HTERT RPE-1 (cell line): ENCODE data around the gene ATG101.
"Not testable (repeated sequence)": the region's sequence is repeated elsewhere in the genome, so short reads cannot be mapped to it uniquely, and the experiment has no call there.

Experiments used
- in situ Hi-C: fragments of 300-500 bp; cut with MboI; formaldehyde crosslinking; loops from 4 replicates; pipeline ENCODE4 v1.14.3; 2020; ENCODE audit warnings: low sequenced_read_pairs

ATG101 gene

GRCh38 chr12:52096332-52097044 is 26.7 kb downstream of the ATG101 start:
- in situ Hi-C loops, result no loop called here

GRCh38 chr12:52097045-52097666 is 27.4 kb downstream of the ATG101 start:
- in situ Hi-C loops, result no loop called here

GRCh38 chr12:52104431-52105089 is 34.8 kb downstream of the ATG101 start:
- in situ Hi-C loops, result not testable (repeated sequence)

- in situ Hi-C loops, result not testable (repeated sequence)
These were observed 46.7 kb downstream of the ATG101 start for GRCh38 chr12:52116222-52117125.

- in situ Hi-C loops, result not testable (repeated sequence)
These were observed 48.2 kb downstream of the ATG101 start for GRCh38 chr12:52117806-52118475.

- in situ Hi-C loops, result no loop called here
These were observed 49.8 kb downstream of the ATG101 start for GRCh38 chr12:52119398-52120254.

GRCh38 chr12:52120951-52121823 is 51.4 kb downstream of the ATG101 start:
- in situ Hi-C loops, result no loop called here

- in situ Hi-C loops, result no loop called here
These were observed 52.2 kb downstream of the ATG101 start for GRCh38 chr12:52121824-52122539.

- in situ Hi-C loops, result no loop called here
These were observed 52.7 kb downstream of the ATG101 start for GRCh38 chr12:52122540-52122871.

GRCh38 chr12:52122904-52123303 is 53.1 kb downstream of the ATG101 start:
- in situ Hi-C loops, result no loop called here

- in situ Hi-C loops, result no loop called here
These were observed 53.9 kb downstream of the ATG101 start for GRCh38 chr12:52123487-52124186.

GRCh38 chr12:52125476-52125900 is 55.7 kb downstream of the ATG101 start:
- in situ Hi-C loops, result no loop called here

GRCh38 chr12:52126050-52126604 is 56.3 kb downstream of the ATG101 start:
- in situ Hi-C loops, result no loop called here
